Right ventricle myocardium superior (tissue), 1 donor: ENCODE measurements around the gene KDM5A. TPM values are rescaled to one million over a fixed set of nuclear protein-coding genes. Genes with fewer than 3 reads are reported as not detected.

Experiments used
- ATAC-seq: fragments of 200-7000 bp; cut with Tn5 transposase; one replicate; pipeline ENCODE4 v1.9.1; 2020; ENCODE audit warnings: mild to moderate bottlenecking; ENCODE audit not compliant: poor library complexity
- DNase-seq: peaks from one replicate; pipeline ENCODE4 v3.0.0-alpha.2; 2020
- intact Hi-C: fragments of 100-400 bp; cut with DNase I; formaldehyde crosslinking; loops from one replicate; pipeline ENCODE4 v1.11.2; 2022
- total RNA-seq: library from RNA; stranded (reverse); fragmentation: NEBNext Ultra II Directional; extraction: Animal tissue kit (Norgen Biotek cat#: 25700); gene quantifications from one replicate; pipeline ENCODE4 v1.2.1, GENCODE V29; 2021
- donor health status: DM: no; HTN: yes; CAD: no; lungs with severe emphysema.

KDM5A gene
- total RNA-seq, 1 donor from 2014 or later: 28.2 TPM

GRCh38 chr12:230925-231671 lies 158.0 kb downstream of the KDM5A start:
- DNase-seq: no peak
- intact Hi-C loops: no loop called here
- ATAC-seq: no peak

Other genes with a start within 250 kb of the KDM5A start
- gene SLC6A12, start 175.2 kb downstream of the KDM5A start, total RNA-seq: 0.86 TPM
- 3.3 TPM for gene SLC6A13, start 126.5 kb downstream of the KDM5A start, total RNA-seq
- gene CCDC77, start 12.3 kb upstream of the KDM5A start, total RNA-seq: 2.1 TPM
- 32.1 TPM for gene B4GALNT3, start 70.6 kb upstream of the KDM5A start, total RNA-seq